ENCODE measurements around the gene CASQ2. TPM values are rescaled to one million over a fixed set of nuclear protein-coding genes. Genes with fewer than 3 reads are reported as not detected.

Gene CASQ2
- total and polyA plus RNA-seq, 2 of the 13 experiments (the other 11 are each of a cell fraction or from before 2014, with no cell fraction given): not detected

- TF ChIP-seq ZNF414 (CRISPR knock-in tag; IDR thresholded peaks at IDR 0.05): no peak
- no peak for TF ChIP-seq CHD4 (IDR thresholded peaks at IDR 0.05; ENCODE audit: borderline replicate concordance, low read length)
- no peak for TF ChIP-seq THAP7 (CRISPR knock-in tag; IDR thresholded peaks at IDR 0.05)
- TF ChIP-seq ZNF281 (CRISPR knock-in tag; IDR thresholded peaks at IDR 0.05; ENCODE audit: borderline replicate concordance): no peak
- TF ChIP-seq FOXP4 (CRISPR knock-in tag; IDR thresholded peaks at IDR 0.05): peak; percentile 45
- no peak for TF ChIP-seq ZNF446 (CRISPR knock-in tag; IDR thresholded peaks at IDR 0.05)
- TF ChIP-seq HNF1B (CRISPR knock-in tag; IDR thresholded peaks at IDR 0.05): 0 out of 2 replicates have a peak, but pooled peaks have one; percentile 22
- peak; percentile 34; the same call in 1 of the 2 replicates for TF ChIP-seq MED1 (CRISPR knock-in tag; IDR thresholded peaks at IDR 0.05)
- TF ChIP-seq GTF3A (CRISPR knock-in tag; conservative IDR thresholded peaks at IDR 0.05): no peak
- peak; percentile 50; the same call in 1 of the 2 replicates for TF ChIP-seq MLX (CRISPR knock-in tag; IDR thresholded peaks at IDR 0.05)
- 0 out of 2 replicates have a peak, but pooled peaks have one; percentile 22 for TF ChIP-seq ZNF264 (CRISPR knock-in tag; IDR thresholded peaks at IDR 0.05)
- TF ChIP-seq MXI1 (IDR thresholded peaks at IDR 0.05; ENCODE audit: borderline replicate concordance, low read depth, low read length): no peak
- no peak for TF ChIP-seq ZNF335 (CRISPR knock-in tag; IDR thresholded peaks at IDR 0.05)
- no peak for TF ChIP-seq ZFP36L2 (CRISPR knock-in tag; IDR thresholded peaks at IDR 0.05)
- no peak for TF ChIP-seq IKZF4 (CRISPR knock-in tag; IDR thresholded peaks at IDR 0.05; ENCODE audit: borderline replicate concordance, low read depth, not compliant biosample characterization)
- peak; percentile 37; the same call in 1 of the 2 replicates for TF ChIP-seq HDAC2 (CRISPR knock-in tag; IDR thresholded peaks at IDR 0.05)
- no peak for TF ChIP-seq SYNCRIP (IDR thresholded peaks at IDR 0.05; ENCODE audit: insufficient read depth, low read depth, low read length)
- TF ChIP-seq NFIC (IDR thresholded peaks at IDR 0.05; ENCODE audit: low read length): no peak
- TF ChIP-seq ZNF83 (CRISPR knock-in tag; IDR thresholded peaks at IDR 0.05; ENCODE audit: borderline replicate concordance): no peak
- TF ChIP-seq KDM1A (CRISPR knock-in tag; IDR thresholded peaks at IDR 0.05): no peak
These were observed 57.5 kb downstream of the CASQ2 start (continued) for GRCh38 chr1:115710859-115711624.
